Endothelial cell of umbilical vein (primary cell): ENCODE measurements around the gene CLEC16A. TPM values are rescaled to one million over a fixed set of nuclear protein-coding genes. Genes with fewer than 3 reads are reported as not detected.

Experiments used
- BruUV-seq: library from RNA; stranded (reverse); fragments of 400-500 nt; replicated peaks from 2 replicates; lab custom pipeline; 2021; lab: Mats Ljungman, UMichigan
- CTCF ChIA-PET: fragments of 300-600, 350-600 bp; sonication (Branson Sonifier 250); formaldehyde crosslinking; loops from one replicate; lab custom pipeline; 2021; ENCODE audit warnings: antibody characterized with exemption, inconsistent platforms; lab: Charles Lee
- POLR2A ChIA-PET: fragments of 300-600, 350-600 bp; sonication (Branson Sonifier 250); formaldehyde crosslinking; loops from one replicate; lab custom pipeline; 2021; ENCODE audit warnings: antibody characterized with exemption, inconsistent platforms; lab: Charles Lee
- DNase-seq: peaks from one replicate; pipeline ENCODE4 v3.0.0-alpha.2; 2011; ENCODE audit warnings: low read depth, low spot score
- FAIRE-seq: peaks from 2 replicates; lab custom pipeline; 2011; peaks lifted over from hg19 to GRCh38; lab: Jason Lieb, UNC
- H2AFZ ChIP-seq: 2 replicates; pipeline ENCODE4 v1.6.0; 2012; ENCODE audit warnings: low read depth, low read length, control low read depth, inconsistent platforms
- H3K27ac ChIP-seq: 2 replicates; pipeline ENCODE4 v1.5.1; 2011; ENCODE audit warnings: low read depth, mild to moderate bottlenecking, control low read depth, low read length, moderate library complexity; ENCODE audit not compliant: insufficient read depth
- H3K27me3 ChIP-seq, 2 experiments: 2 replicates each; pipeline versions ENCODE4 v1.6.0 to v1.6.1; 2011; ENCODE audit warnings: low read length in 2 of 2, mixed read lengths in 1 of 2; ENCODE audit not compliant: control insufficient read depth in 2 of 2, insufficient read depth in 2 of 2
- H3K36me3 ChIP-seq, 2 experiments: 2 replicates in 1 of 2; 3 replicates in 1 of 2; pipeline ENCODE4 v1.5.1; 2011; ENCODE audit warnings: low read length in 2 of 2, mild to moderate bottlenecking in 1 of 2, moderate library complexity in 1 of 2; ENCODE audit not compliant: control insufficient read depth in 2 of 2, insufficient read depth in 2 of 2; ENCODE audit errors: extremely low read depth in 1 of 2
- H3K4me1 ChIP-seq: 3 replicates; pipeline ENCODE4 v1.5.1; 2011; ENCODE audit warnings: mild to moderate bottlenecking, low read length; ENCODE audit not compliant: control insufficient read depth, insufficient read depth; ENCODE audit errors: extremely low read depth
- H3K4me2 ChIP-seq: 2 replicates; pipeline ENCODE4 v1.6.1; 2011; ENCODE audit warnings: low read length, control low read depth, mixed read lengths; ENCODE audit not compliant: insufficient read depth
- H3K4me3 ChIP-seq, 3 experiments: fragments of 200-600 bp in 1 of 3; sonication (generic), shearing (Covaris generic) in 1 of 3; replicated peaks in 1 of 3; 2 replicates each; pipeline ENCODE4 v1.5.1; 2011 to 2016; ENCODE audit warnings: control low read depth in 3 of 3, low read length in 3 of 3, mild to moderate bottlenecking in 2 of 3, inconsistent platforms in 1 of 3, low read depth in 1 of 3, moderate library complexity in 1 of 3; ENCODE audit not compliant: insufficient read depth in 1 of 3
- H3K79me2 ChIP-seq: 2 replicates; pipeline ENCODE4 v1.6.0; 2012; ENCODE audit warnings: low read length, inconsistent platforms; ENCODE audit not compliant: control insufficient read depth, insufficient read depth
- H3K9ac ChIP-seq: replicated peaks from 2 replicates; pipeline ENCODE3; 2011; ENCODE audit warnings: low read length, control low read depth; ENCODE audit not compliant: insufficient read depth; ENCODE audit errors: extremely low read depth
- H3K9me1 ChIP-seq: replicated peaks from 3 replicates; pipeline ENCODE4 v1.6.0; 2011; ENCODE audit warnings: mild to moderate bottlenecking, low read length; ENCODE audit not compliant: control insufficient read depth, insufficient read depth; ENCODE audit errors: extremely low read depth
- H3K9me3 ChIP-seq: replicated peaks from 2 replicates; pipeline ENCODE4 v1.5.1; 2012; ENCODE audit warnings: low read length, inconsistent platforms; ENCODE audit not compliant: control insufficient read depth, insufficient read depth
- H4K20me1 ChIP-seq: replicated peaks from 2 replicates; pipeline ENCODE3; 2011; ENCODE audit warnings: mild to moderate bottlenecking, low read length; ENCODE audit not compliant: control insufficient read depth, insufficient read depth; ENCODE audit errors: extremely low read depth
- EZH2 ChIP-seq: IDR thresholded peaks from 2 replicates; pipeline ENCODE4 v1.6.1; 2012; ENCODE audit warnings: borderline replicate concordance, low read depth, mild to moderate bottlenecking, moderate library complexity, low read length, inconsistent platforms; ENCODE audit not compliant: severe bottlenecking
- FOS ChIP-seq: IDR thresholded peaks from 2 replicates; pipeline ENCODE4 v1.6.1; 2011; ENCODE audit warnings: mild to moderate bottlenecking, low read length, moderate library complexity, borderline replicate concordance; ENCODE audit not compliant: insufficient read depth
- GATA2 ChIP-seq: IDR thresholded peaks from 2 replicates; pipeline ENCODE4 v1.7.0; 2011; ENCODE audit warnings: low read depth, mild to moderate bottlenecking, moderate library complexity, mixed read lengths, low read length; ENCODE audit not compliant: insufficient read length, insufficient read depth
- JUN ChIP-seq: IDR thresholded peaks from 2 replicates; pipeline ENCODE4 v1.6.1; 2011; ENCODE audit warnings: borderline replicate concordance, low read depth; ENCODE audit not compliant: insufficient read length, insufficient read depth
- MAX ChIP-seq: IDR thresholded peaks from 2 replicates; pipeline ENCODE4 v1.6.1; 2011; ENCODE audit not compliant: insufficient read depth, insufficient read length
- MYC ChIP-seq: IDR thresholded peaks from one replicate; pipeline ENCODE4 v1.6.1; 2011; ENCODE audit warnings: mild to moderate bottlenecking, low read depth, low read length
- POLR2A ChIP-seq: IDR thresholded peaks from 2 replicates; pipeline ENCODE4 v1.6.1; 2012; ENCODE audit warnings: low read depth, mild to moderate bottlenecking, control low read depth, low read length
- POLR2AphosphoS5 ChIP-seq: IDR thresholded peaks from 2 replicates; pipeline ENCODE4 v1.6.1; 2012; ENCODE audit warnings: low read depth, mild to moderate bottlenecking, control low read depth, low read length, moderate library complexity; ENCODE audit not compliant: insufficient read depth
- dilution Hi-C: fragments of 300-500 bp; cut with MboI; formaldehyde crosslinking; loops from one replicate; pipeline ENCODE4 v1.15.0; 2019; ENCODE audit warnings: low sequenced_read_pairs; ENCODE audit not compliant: extremely low pct_ligation_motif_present
- intact Hi-C: fragments of 100-400 bp; cut with micrococcal nuclease; formaldehyde crosslinking; loops from one replicate; pipeline ENCODE4 v1.10.0; 2022
- polyA plus RNA-seq, 4 experiments: library from polyadenylated mRNA; depleted of rRNA in 3 of 4; stranded (reverse) in 3 of 4; unstranded in 1 of 4; fragments of >200 nt; gene quantifications; 2 replicates each; pipeline versions ENCODE4 v1.2.1 to v1.2.3, GENCODE V29; 2011 to 2012; ENCODE audit warnings: missing spikeins in 1 of 4
- total RNA-seq: library from RNA; stranded (reverse); gene quantifications from 2 replicates; pipeline ENCODE4 v1.2.3, GENCODE V29; 2021
- TF ChIP-seq, protein P1 (sequence below), 2 donors: IDR thresholded peaks; 1 replicate in 1 of 2; 2 replicates in 1 of 2; pipeline ENCODE4 v1.5.1; 2011; ENCODE audit warnings: low read length in 2 of 2, mild to moderate bottlenecking in 2 of 2, moderate library complexity in 2 of 2, control low read depth in 1 of 2, inconsistent platforms in 1 of 2, low read depth in 1 of 2; ENCODE audit not compliant: insufficient read depth in 1 of 2; ENCODE audit errors: extremely low read depth in 1 of 2

Gene CLEC16A
- total and polyA plus RNA-seq, 2 donors (not counting 3 experiments of a cell fraction or from before 2014, with no cell fraction given), result 11.4 to 23.3 TPM

GRCh38 chr16:11183951-11184350 lies 239.6 kb downstream of the CLEC16A start:
- Histone ChIP-seq H3K9me3 (no peaks in the 10 kb centered on the region), H3K27me3 (no peaks in the 10 kb centered on the region), H4K20me1 (no peaks in the 10 kb centered on the region), H3K4me1 (no peaks in the 10 kb centered on the region), H3K79me2 (no peaks in the 10 kb centered on the region), H3K4me2 (no peak overlapping the region), H2AFZ (no peak overlapping the region), H3K36me3 (peaks cover 0 to 2% of the 10 kb centered on the region in 2 experiments), H3K9me1 (no peaks in the 10 kb centered on the region), H3K27ac (no peak overlapping the region), H3K9ac (no peak overlapping the region), H3K4me3 (no peak overlapping the region)
- dilution Hi-C loops (no loop called here), intact Hi-C loops (no loop called here)
- TF ChIP-seq, protein P1, sequence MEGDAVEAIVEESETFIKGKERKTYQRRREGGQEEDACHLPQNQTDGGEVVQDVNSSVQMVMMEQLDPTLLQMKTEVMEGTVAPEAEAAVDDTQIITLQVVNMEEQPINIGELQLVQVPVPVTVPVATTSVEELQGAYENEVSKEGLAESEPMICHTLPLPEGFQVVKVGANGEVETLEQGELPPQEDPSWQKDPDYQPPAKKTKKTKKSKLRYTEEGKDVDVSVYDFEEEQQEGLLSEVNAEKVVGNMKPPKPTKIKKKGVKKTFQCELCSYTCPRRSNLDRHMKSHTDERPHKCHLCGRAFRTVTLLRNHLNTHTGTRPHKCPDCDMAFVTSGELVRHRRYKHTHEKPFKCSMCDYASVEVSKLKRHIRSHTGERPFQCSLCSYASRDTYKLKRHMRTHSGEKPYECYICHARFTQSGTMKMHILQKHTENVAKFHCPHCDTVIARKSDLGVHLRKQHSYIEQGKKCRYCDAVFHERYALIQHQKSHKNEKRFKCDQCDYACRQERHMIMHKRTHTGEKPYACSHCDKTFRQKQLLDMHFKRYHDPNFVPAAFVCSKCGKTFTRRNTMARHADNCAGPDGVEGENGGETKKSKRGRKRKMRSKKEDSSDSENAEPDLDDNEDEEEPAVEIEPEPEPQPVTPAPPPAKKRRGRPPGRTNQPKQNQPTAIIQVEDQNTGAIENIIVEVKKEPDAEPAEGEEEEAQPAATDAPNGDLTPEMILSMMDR (IDR thresholded peaks at IDR 0.05; ENCODE audit: extremely low read depth in 1 of 2, insufficient read depth in 1 of 2, low read depth in 1 of 2, low read length in 2 of 2), result no peak
- TF ChIP-seq POLR2A, result no peak
- no peak for TF ChIP-seq MYC
- no peak for TF ChIP-seq MAX
- no peak for TF ChIP-seq JUN
- TF ChIP-seq EZH2, result no peak
- no peak for TF ChIP-seq FOS
- no peak for TF ChIP-seq POLR2AphosphoS5
- no peak for TF ChIP-seq GATA2
- no TSS peak for BruUV-seq
- DNase-seq (no peak), FAIRE-seq (no peak)
- ChIA-PET CTCF (no interaction called here), POLR2A (no interaction called here)
